NCI-H226 (cell line): Measurements from ENCODE around the gene QRICH1.

Experiments
- DNase-seq: peaks from one replicate; pipeline ENCODE4 v3.0.0-alpha.2; 2015

The QRICH1 gene

GRCh38 chr3:49119439-49119838, 25.6 kb upstream of the QRICH1 start:
- DNase-seq: no peak

GRCh38 chr3:49119036-49119435, 25.2 kb upstream of the QRICH1 start:
- DNase-seq: no peak

GRCh38 chr3:49112262-49112661, 18.4 kb upstream of the QRICH1 start:
- no peak for DNase-seq

GRCh38 chr3:49111347-49111746, 17.5 kb upstream of the QRICH1 start:
- DNase-seq: no peak

- no peak for DNase-seq
Observed at GRCh38 chr3:49110780-49111179, 16.9 kb upstream of the QRICH1 start.

GRCh38 chr3:49108346-49108745, 14.5 kb upstream of the QRICH1 start:
- no peak for DNase-seq

GRCh38 chr3:49104427-49105291, 10.8 kb upstream of the QRICH1 start, which contains the start of gene QARS1:
QARS1 (minus strand) TSS chr3:49104757; CDS start chr3:49104733, 24 bp downstream.
- peak; percentile 88 for DNase-seq

GRCh38 chr3:49104052-49104426, 10.2 kb upstream of the QRICH1 start:
- no peak for DNase-seq

- DNase-seq: no peak
Observed at GRCh38 chr3:49100046-49100615, 6.3 kb upstream of the QRICH1 start.

- DNase-seq: no peak
Observed at GRCh38 chr3:49098910-49099630, 5.2 kb upstream of the QRICH1 start.

GRCh38 chr3:49098429-49098828, 4.6 kb upstream of the QRICH1 start:
- DNase-seq: no peak

- DNase-seq: peak; percentile 67
Observed at GRCh38 chr3:49092938-49093852, 676 bp downstream of the QRICH1 start.

GRCh38 chr3:49081429-49081828, 12.4 kb downstream of the QRICH1 start:
- no peak for DNase-seq

GRCh38 chr3:49079270-49079669, 14.6 kb downstream of the QRICH1 start:
- DNase-seq: no peak

- no peak for DNase-seq
Observed at GRCh38 chr3:49076646-49077045, 17.2 kb downstream of the QRICH1 start.

- no peak for DNase-seq
Observed at GRCh38 chr3:49076116-49076515, 17.8 kb downstream of the QRICH1 start.

GRCh38 chr3:49058011-49058410, 35.9 kb downstream of the QRICH1 start:
- DNase-seq: no peak

- no peak for DNase-seq
Observed at GRCh38 chr3:49057268-49057667, 36.6 kb downstream of the QRICH1 start.

- no peak for DNase-seq
Observed at GRCh38 chr3:49054344-49054862, 39.5 kb downstream of the QRICH1 start.

- DNase-seq: no peak
Observed at GRCh38 chr3:49053543-49053942, 40.3 kb downstream of the QRICH1 start.

- no peak for DNase-seq
Observed at GRCh38 chr3:49035281-49035680, 58.6 kb downstream of the QRICH1 start.

GRCh38 chr3:49034650-49035049, 59.2 kb downstream of the QRICH1 start:
- DNase-seq: no peak
